Left ventricle myocardium inferior (tissue), 1 donor: ENCODE results near the gene DPT. TPM values are rescaled to one million over a fixed set of nuclear protein-coding genes. Genes with fewer than 3 reads are reported as not detected.

Experiments
- DNase-seq: peaks from one replicate; pipeline ENCODE4 v3.0.0-alpha.2; 2020
- H3K27ac ChIP-seq: fragments of 200-600 bp; replicated peaks from 2 replicates; pipeline ENCODE4 v1.8.0; 2021
- H3K27me3 ChIP-seq: fragments of 200-600 bp; 2 replicates; pipeline ENCODE4 v1.8.0; 2021; ENCODE audit warnings: low read depth
- H3K36me3 ChIP-seq: fragments of 200-600 bp; 2 replicates; pipeline ENCODE4 v1.8.0; 2021
- H3K4me1 ChIP-seq: fragments of 200-600 bp; 2 replicates; pipeline ENCODE4 v1.8.0; 2021
- H3K4me3 ChIP-seq: fragments of 200-600 bp; 2 replicates; pipeline ENCODE4 v1.8.0; 2021; ENCODE audit warnings: mild to moderate bottlenecking, moderate library complexity
- H3K9me3 ChIP-seq: fragments of 200-600 bp; replicated peaks from 2 replicates; pipeline ENCODE4 v1.8.0; 2021
- intact Hi-C: fragments of 100-400 bp; cut with micrococcal nuclease; formaldehyde crosslinking; loops from one replicate; pipeline ENCODE4 v1.11.0; 2022
- total RNA-seq: library from RNA; stranded (reverse); fragmentation: NEBNext Ultra II Directional; extraction: Animal tissue kit (Norgen Biotek cat#: 25700); gene quantifications from one replicate; pipeline ENCODE4 v1.2.1, GENCODE V29; 2021
- TF ChIP-seq, protein P1 (sequence below): fragments of 200-600 bp; IDR thresholded peaks from 2 replicates; pipeline ENCODE4 v1.8.0; 2021; ENCODE audit warnings: antibody characterized with exemption, mild to moderate bottlenecking, borderline replicate concordance
- donor health status: DM: no; HTN: yes; CAD: no; lungs with severe emphysema.

The DPT gene
- total RNA-seq, 1 donor from 2014 or later = 45.6 TPM

DNA sequence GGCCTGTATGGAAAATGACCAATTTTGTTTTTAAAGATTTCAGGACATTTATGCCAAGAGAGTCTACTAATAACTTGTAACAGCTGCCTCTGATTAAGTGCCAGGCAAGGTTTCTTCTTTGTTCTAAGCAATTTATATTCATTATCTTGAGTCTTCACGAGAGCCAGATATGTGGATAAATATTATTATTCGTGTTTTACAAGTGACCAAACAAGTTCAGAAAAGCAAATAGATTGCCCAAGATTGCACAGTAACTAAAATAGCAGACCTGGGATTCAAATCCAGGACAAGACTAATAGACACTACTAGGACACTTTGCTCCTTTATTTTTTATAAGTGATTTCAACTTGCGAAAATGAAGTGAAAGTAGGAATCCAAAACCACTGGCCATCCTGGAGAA, 30.1 kb upstream of the DPT start:
- H3K4me3 ChIP-seq = no peak overlapping the region
- TF ChIP-seq, protein P1, sequence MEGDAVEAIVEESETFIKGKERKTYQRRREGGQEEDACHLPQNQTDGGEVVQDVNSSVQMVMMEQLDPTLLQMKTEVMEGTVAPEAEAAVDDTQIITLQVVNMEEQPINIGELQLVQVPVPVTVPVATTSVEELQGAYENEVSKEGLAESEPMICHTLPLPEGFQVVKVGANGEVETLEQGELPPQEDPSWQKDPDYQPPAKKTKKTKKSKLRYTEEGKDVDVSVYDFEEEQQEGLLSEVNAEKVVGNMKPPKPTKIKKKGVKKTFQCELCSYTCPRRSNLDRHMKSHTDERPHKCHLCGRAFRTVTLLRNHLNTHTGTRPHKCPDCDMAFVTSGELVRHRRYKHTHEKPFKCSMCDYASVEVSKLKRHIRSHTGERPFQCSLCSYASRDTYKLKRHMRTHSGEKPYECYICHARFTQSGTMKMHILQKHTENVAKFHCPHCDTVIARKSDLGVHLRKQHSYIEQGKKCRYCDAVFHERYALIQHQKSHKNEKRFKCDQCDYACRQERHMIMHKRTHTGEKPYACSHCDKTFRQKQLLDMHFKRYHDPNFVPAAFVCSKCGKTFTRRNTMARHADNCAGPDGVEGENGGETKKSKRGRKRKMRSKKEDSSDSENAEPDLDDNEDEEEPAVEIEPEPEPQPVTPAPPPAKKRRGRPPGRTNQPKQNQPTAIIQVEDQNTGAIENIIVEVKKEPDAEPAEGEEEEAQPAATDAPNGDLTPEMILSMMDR = no peak
- peaks cover 13% of the 10 kb centered on the region for H3K4me1 ChIP-seq
- intact Hi-C loops = no loop called here
- no peaks in the 10 kb centered on the region for H3K9me3 ChIP-seq
- no peak overlapping the region for H3K27ac ChIP-seq
- H3K27me3 ChIP-seq = no peaks in the 10 kb centered on the region
- no peak for DNase-seq
- no peaks in the 10 kb centered on the region for H3K36me3 ChIP-seq

DNA sequence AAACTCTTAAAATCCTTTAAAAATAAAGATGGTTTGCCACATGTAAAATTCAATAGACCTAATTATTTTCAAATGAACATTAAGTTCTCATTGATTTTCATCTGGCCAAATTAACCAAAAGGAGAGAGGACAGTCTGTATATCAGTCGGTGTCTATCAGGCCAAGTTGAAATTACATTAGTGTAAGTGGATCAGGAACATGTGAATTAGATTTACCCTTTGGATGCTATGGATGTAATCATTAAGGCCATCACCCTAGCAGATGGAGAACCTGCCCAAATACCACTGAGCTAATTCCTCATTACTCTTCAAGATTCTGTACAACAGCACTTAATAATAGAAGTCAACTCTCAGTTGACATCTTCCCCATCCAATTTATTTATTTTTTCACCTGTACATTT, 29.5 kb upstream of the DPT start:
- H3K27me3 ChIP-seq = no peaks in the 10 kb centered on the region
- DNase-seq = no peak
- TF ChIP-seq, protein P1 = no peak
- intact Hi-C loops = no loop called here
- no peaks in the 10 kb centered on the region for H3K9me3 ChIP-seq
- H3K27ac ChIP-seq = no peak overlapping the region
- no peaks in the 10 kb centered on the region for H3K36me3 ChIP-seq
- H3K4me1 ChIP-seq = peaks cover 13% of the 10 kb centered on the region
- no peak overlapping the region for H3K4me3 ChIP-seq

DNA sequence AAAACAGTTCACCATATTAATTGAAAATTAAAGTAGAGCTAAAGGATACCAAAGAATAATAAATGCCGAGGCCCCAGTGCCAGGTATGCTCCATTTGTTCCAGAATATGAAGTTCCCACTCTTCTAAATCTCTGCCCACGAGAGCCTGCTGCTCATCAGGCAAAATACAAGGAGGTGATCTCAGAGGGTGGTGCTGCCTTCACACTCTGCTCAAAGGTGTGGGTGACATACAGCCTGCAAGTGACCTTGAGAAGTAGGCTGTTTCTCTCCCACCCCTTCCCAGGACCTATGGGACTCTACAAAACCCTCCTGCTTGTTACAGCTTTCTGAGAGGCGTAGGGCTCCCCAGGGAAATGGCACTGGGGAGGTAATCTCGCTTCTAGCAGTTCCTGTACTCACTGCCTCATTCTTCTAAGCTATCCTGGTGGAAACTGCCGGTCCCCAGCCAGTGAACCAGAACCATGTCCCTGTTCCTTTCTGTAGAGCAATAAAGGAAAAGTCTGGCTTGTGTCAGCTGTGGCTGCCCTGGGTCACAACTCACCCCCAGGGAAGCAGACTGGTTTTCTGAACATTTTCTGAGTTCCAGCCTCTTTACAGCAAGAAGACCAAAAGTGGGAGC, 26.9 kb upstream of the DPT start:
- no peak for DNase-seq
- Histone ChIP-seq H3K9me3 (no peaks in the 10 kb centered on the region), H3K27ac (no peak overlapping the region), H3K36me3 (no peaks in the 10 kb centered on the region), H3K4me3 (no peak overlapping the region), H3K27me3 (no peaks in the 10 kb centered on the region), H3K4me1 (peaks cover 13% of the 10 kb centered on the region)
- intact Hi-C loops = no loop called here
- TF ChIP-seq, protein P1 = no peak

DNA sequence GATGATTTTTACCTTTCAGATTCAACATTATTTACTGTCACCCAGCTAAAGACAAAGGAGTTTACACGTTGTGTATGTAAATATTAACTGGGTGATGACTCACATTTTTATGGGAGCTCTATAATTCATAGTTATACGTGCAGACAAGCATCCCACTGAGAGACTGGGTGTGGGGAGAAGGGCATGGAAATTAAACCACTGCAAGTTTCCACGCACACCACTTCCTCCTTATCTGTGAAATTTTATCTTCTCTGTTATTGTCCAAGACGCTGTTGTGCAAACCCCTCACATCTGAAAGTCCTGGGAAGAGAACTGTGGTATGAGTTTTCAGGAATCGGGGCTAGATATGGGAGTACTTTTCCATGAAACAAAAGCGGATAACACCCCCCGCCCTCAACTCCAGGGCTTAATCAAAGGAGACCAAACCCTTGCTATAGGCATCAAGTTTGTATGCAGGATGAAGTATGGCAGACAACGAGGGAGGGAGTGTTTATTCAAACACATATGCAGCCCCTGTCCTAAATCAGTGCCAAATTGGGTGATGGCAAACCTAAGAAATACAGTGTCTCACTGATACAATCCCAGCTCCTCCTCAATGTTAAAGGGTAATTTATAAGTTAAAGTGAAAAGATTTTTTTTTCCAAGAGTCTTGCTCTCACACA, 23.3 kb upstream of the DPT start:
- peaks cover 7% of the 10 kb centered on the region for H3K4me1 ChIP-seq
- no peak for DNase-seq
- no peaks in the 10 kb centered on the region for H3K36me3 ChIP-seq
- H3K27ac ChIP-seq = no peak overlapping the region
- H3K9me3 ChIP-seq = no peaks in the 10 kb centered on the region
- H3K4me3 ChIP-seq = no peak overlapping the region
- H3K27me3 ChIP-seq = no peaks in the 10 kb centered on the region
- intact Hi-C loops = no loop called here
- TF ChIP-seq, protein P1 = no peak

DNA sequence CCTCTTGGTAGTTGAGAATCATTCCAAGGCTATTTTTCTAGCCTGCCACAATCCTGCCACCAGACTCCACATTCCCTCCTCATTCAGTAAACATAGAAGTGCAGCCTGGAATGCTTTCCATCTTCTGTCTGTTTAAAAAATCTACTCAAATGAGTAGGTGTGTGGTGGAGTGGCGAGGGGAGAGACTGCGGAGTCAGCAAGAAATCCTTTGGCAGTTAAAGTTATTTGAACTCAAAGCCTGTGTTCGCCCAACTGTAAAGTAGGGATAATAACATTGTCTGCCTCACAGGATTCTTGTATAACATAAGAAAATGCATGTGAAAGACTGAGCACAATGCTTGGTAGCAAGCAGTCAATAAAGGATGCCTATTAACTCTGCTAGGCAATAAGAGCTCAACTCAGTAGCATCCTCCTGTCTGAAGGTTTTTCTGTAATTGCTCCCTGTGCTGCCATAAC, 22.2 kb upstream of the DPT start:
- H3K4me3 ChIP-seq = no peak overlapping the region

More for the DNA sequence above, 22.2 kb upstream of the DPT start:
- Histone ChIP-seq H3K4me1 (peaks cover 7% of the 10 kb centered on the region), H3K27ac (no peak overlapping the region), H3K27me3 (no peaks in the 10 kb centered on the region), H3K9me3 (no peaks in the 10 kb centered on the region), H3K36me3 (no peaks in the 10 kb centered on the region)
- intact Hi-C loops = no loop called here
- TF ChIP-seq, protein P1 = no peak
- DNase-seq = no peak
